GM12865 (cell line): ENCODE measurements around the gene DIP2C.

Experiments
- DNase-seq: peaks from one replicate; pipeline ENCODE4 v3.0.0; 2010; ENCODE audit warnings: low read depth
- H3K4me3 ChIP-seq: 2 replicates; pipeline ENCODE4 v1.5.1; 2011; ENCODE audit warnings: mild to moderate bottlenecking, low read depth, low read length, control low read depth
- CTCF ChIP-seq: IDR thresholded peaks from 2 replicates; pipeline ENCODE4 v1.5.1; 2011; ENCODE audit warnings: low read length, control low read depth, low read depth, inconsistent platforms; ENCODE audit not compliant: insufficient read depth; ENCODE audit errors: missing control alignments

The DIP2C gene

GRCh38 chr10:593901-594457, 95.5 kb downstream of the DIP2C start:
- H3K4me3 ChIP-seq, result no peak overlapping the region
- no peak for DNase-seq
- TF ChIP-seq CTCF, result no peak

- H3K4me3 ChIP-seq, result no peak overlapping the region
- no peak for TF ChIP-seq CTCF
- DNase-seq, result no peak
Observed at GRCh38 chr10:593421-593820, 96.0 kb downstream of the DIP2C start.

GRCh38 chr10:593016-593415, 96.5 kb downstream of the DIP2C start:
- DNase-seq, result no peak
- no peak overlapping the region for H3K4me3 ChIP-seq
- no peak for TF ChIP-seq CTCF

GRCh38 chr10:591646-592045, 97.8 kb downstream of the DIP2C start:
- no peak for TF ChIP-seq CTCF
- no peak for DNase-seq

GRCh38 chr10:590721-591120, 98.7 kb downstream of the DIP2C start:
- H3K4me3 ChIP-seq, result no peak overlapping the region
- no peak for TF ChIP-seq CTCF

More at GRCh38 chr10:591646-592045, 97.8 kb downstream of the DIP2C start:
- H3K4me3 ChIP-seq, result no peak overlapping the region

GRCh38 chr10:589961-590680, 99.3 kb downstream of the DIP2C start:
- no peak for TF ChIP-seq CTCF
- DNase-seq, result no peak
- H3K4me3 ChIP-seq, result no peak overlapping the region

More at GRCh38 chr10:590721-591120, 98.7 kb downstream of the DIP2C start:
- no peak for DNase-seq
